ENCODE measurements around the gene PEDS1.
"Not testable (repeated sequence)": the region's sequence is repeated elsewhere in the genome, so short reads cannot be mapped to it uniquely, and the experiment has no call there.

The PEDS1 gene

DNA sequence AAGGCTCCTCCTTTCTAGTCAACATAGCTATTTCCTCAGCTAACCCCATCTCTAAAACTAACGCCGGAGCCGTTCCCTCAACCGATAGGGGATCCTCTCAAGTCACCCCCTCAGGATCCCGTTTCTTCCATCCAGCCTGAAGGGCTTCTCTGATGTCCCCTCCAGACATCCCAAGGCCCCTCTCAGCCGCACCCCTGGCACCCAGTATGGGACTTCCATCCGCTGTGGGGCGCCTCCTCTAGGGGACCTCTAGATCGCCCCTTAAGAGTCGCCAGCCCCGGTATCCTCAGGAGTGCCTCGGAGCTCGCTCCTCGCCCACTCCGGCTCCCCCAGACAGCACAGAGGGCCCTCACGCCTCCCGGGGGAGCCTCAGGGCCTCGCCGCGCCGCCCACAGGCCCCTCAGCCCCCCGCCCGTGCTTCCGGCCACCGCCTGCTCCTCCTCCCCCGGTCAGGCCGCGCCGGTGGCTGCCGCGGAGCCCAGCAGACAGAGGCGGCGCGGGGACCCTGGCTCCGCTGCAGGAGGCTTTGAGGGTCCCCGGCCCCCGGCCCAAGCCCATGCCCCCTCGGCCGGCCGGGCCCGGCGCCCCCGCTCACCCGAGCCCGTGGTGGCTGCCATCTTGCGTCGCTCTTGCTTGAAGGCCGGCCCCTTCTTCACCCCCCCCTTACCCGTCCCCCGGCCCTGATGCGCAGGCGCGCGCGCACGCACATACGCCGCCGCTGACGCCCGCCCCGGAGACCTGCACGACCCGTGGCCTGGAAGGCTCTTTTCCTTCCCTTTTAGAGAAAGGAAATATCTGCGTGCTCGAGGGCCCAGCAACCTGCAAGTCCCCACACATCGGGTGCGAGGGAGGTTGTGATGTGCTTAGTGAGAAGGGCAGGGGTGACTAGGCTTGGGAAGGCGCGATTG, 40.8 kb downstream of the PEDS1 start, which contains the start of gene UBE2V1:
Gene UBE2V1, minus strand, starts transcription at position 639 of the 908 bp plus-strand sequence. Its CDS starts 22 bp downstream, at position 617.
- DNase-seq, result peak; percentile 91

GRCh38 chr20:50111829-50112495, 41.6 kb downstream of the PEDS1 start:
- DNase-seq, result no peak

- DNase-seq, result no peak
Measured at GRCh38 chr20:50111120-50111828, 42.2 kb downstream of the PEDS1 start.

- DNase-seq, result no peak
Measured at GRCh38 chr20:50110141-50111047, 43.1 kb downstream of the PEDS1 start.

GRCh38 chr20:50108556-50109235, 44.8 kb downstream of the PEDS1 start:
- no peak for DNase-seq

DNA sequence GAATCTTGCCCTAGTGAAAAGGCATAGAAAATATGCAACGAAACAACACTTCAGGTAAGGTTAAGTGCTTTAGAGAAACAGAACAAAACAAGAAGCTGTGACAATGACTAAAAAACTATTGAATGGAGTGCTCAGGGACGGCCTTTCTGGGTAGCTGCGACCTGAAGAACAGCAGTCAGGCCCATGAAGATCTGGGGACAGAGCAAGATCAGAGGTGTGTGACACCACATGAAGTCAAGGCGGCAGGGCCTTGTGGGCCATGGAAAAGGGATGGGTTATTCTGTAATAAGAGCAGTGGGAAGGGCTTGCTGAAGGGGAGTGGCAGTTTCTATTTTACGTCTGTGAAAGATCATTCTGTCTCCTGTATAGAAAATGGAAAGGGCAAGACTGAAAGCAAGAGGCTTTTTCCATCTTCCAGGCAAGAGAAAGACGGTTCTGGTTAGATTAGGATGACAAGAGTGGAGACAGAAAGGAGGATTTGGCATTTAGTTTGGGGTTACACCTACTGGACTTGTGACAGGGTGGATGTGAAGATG, 45.7 kb downstream of the PEDS1 start:
- DNase-seq, result no peak

- no peak for DNase-seq
Measured at GRCh38 chr20:50107086-50107660, 46.4 kb downstream of the PEDS1 start.

GRCh38 chr20:50106669-50107068, 46.9 kb downstream of the PEDS1 start:
- DNase-seq, result not testable (repeated sequence)

Measured in NCI-H345 (cell line).